Prostate gland (tissue), 2 donors: Measurements from ENCODE around the gene PMPCA.

Source experiments
- CTCF ChIP-seq, 4 experiments: fragments of 200-600 bp in 2 of 4; fragments of 450-650 bp in 2 of 4; sonication (generic) in 2 of 4; IDR thresholded peaks; 1 replicate in 3 of 4; 2 replicates in 1 of 4; pipeline ENCODE4 v1.5.1; 2016 to 2019; ENCODE audit warnings: antibody characterized with exemption in 4 of 4, mild to moderate bottlenecking in 2 of 4, moderate library complexity in 2 of 4
- POLR2AphosphoS5 ChIP-seq: sonication (generic); formaldehyde crosslinking; IDR thresholded peaks from one replicate; pipeline ENCODE4 v1.6.1; 2017; ENCODE audit warnings: antibody characterized with exemption

- TF ChIP-seq CTCF (IDR thresholded peaks at IDR 0.05), result no peak
- no peak for TF ChIP-seq POLR2AphosphoS5
These were observed 5.0 kb upstream of the PMPCA start for GRCh38 chr9:136405481-136405880.
